ENCODE results near the gene CX3CR1.

The CX3CR1 gene

DNA sequence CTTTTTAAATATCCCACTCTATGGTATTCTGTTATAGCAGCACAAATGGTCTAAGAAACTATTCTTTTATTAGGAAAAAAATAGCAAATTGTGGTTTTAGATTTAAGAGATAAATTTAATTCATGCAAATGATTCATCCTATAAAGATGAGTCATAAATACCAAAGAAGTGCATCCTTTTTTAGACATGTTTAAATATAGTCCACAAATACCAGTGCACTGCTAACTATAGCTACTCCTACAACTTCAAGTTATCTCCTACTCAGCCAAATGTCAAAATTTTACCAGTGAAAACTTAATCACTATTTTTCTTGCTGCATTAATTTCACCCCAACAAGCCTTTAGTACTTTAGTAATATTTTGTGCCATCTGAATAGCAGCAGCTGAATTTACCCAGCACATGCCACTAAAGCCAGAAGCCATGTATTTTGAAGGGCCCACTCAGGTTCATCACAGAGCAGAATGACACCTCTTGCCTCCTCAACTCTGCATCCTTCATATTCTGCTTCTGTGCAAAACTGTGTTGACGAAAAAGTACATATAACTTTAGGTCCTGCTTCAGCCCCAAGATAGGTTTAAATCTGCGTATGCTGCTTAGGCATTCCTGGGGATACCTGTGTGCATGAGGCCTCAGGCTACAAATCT lies 24.9 kb downstream of the CX3CR1 start:
- Histone ChIP-seq H3K4me3 (ENCODE audit: low read length) (no peak overlapping the region), H4K5ac (ENCODE audit: low read length) (no peak overlapping the region)

DNA sequence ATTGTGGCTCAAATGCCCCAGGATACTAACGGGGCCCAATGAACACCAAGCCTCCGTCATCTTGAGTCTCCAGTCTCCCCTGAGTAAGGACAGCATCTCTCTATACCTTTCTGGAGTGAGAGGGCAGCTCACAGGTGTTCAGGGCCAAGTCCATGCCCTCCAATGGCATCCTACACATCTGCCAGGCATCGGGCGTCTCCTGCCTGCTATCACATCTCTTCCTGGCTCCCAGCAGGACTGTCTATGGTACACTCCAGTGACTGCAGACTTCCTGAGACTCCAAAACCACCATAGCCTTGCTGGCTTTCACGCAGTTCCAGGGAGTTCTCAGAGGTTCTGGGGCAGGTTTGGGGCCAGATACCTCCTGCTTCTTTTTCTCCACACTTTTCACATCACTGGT lies 28.3 kb downstream of the CX3CR1 start:
- Histone ChIP-seq H3K9ac (ENCODE audit: low read length) (no peak overlapping the region), H3K4me3 (ENCODE audit: low read length) (no peak overlapping the region), H3K56ac (ENCODE audit: low read length) (no peak overlapping the region), H4K5ac (ENCODE audit: low read length) (no peak overlapping the region), H3K23ac (ENCODE audit: low read length) (no peak overlapping the region), H2BK120ac (ENCODE audit: low read depth, low read length) (no peak overlapping the region), H3K79me1 (ENCODE audit: low read length) (no peaks in the 10 kb centered on the region), H3K4me2 (ENCODE audit: low read length) (no peak overlapping the region), H3K4ac (ENCODE audit: low read depth, low read length) (no peak overlapping the region), H3K79me2 (ENCODE audit: control insufficient read depth, insufficient read depth, low read length) (no peaks in the 10 kb centered on the region), H3K36me3 (ENCODE audit: control insufficient read depth, insufficient read depth, low read length) (no peaks in the 10 kb centered on the region), H2AK5ac (ENCODE audit: low read length) (no peak overlapping the region), H2BK5ac (ENCODE audit: low read length) (no peak overlapping the region), H3K27ac (ENCODE audit: low read depth, low read length) (no peak overlapping the region), H3K27me3 (ENCODE audit: insufficient read depth, low read length, poor library complexity) (no peaks in the 10 kb centered on the region), H4K8ac (ENCODE audit: low read depth, low read length) (no peak overlapping the region), H2BK15ac (replicated peaks; ENCODE audit: low read depth) (no peak overlapping the region), H3K18ac (ENCODE audit: low read length) (no peak overlapping the region), H3K4me1 (ENCODE audit: control insufficient read depth, low read depth, low read length) (no peaks in the 10 kb centered on the region)
- DNase-seq, result no peak
- WGBS (ENCODE audit: extremely low coverage, insufficient coverage, low lambda C conversion rate), result no CpG with 5 or more reads among the region's 5 CpGs

More for the DNA sequence above, 24.9 kb downstream of the CX3CR1 start:
- H2AK5ac ChIP-seq (ENCODE audit: low read length), result no peak overlapping the region
- no peak for DNase-seq
- no peak overlapping the region for H3K23ac ChIP-seq (ENCODE audit: low read length)
- no peak overlapping the region for H3K4ac ChIP-seq (ENCODE audit: low read depth, low read length)
- H3K9ac ChIP-seq (ENCODE audit: low read length), result no peak overlapping the region
- no peak overlapping the region for H3K4me2 ChIP-seq (ENCODE audit: low read length)
- H4K8ac ChIP-seq (ENCODE audit: low read depth, low read length), result no peak overlapping the region
- no peaks in the 10 kb centered on the region for H3K27me3 ChIP-seq (ENCODE audit: insufficient read depth, low read length, poor library complexity)
- H3K18ac ChIP-seq (ENCODE audit: low read length), result no peak overlapping the region
- no peak overlapping the region for H2BK5ac ChIP-seq (ENCODE audit: low read length)
- no peaks in the 10 kb centered on the region for H3K79me1 ChIP-seq (ENCODE audit: low read length)
- no peaks in the 10 kb centered on the region for H3K4me1 ChIP-seq (ENCODE audit: control insufficient read depth, low read depth, low read length)
- no CpG with 5 or more reads among the region's 2 CpGs for WGBS (ENCODE audit: extremely low coverage, insufficient coverage, low lambda C conversion rate)
- H3K56ac ChIP-seq (ENCODE audit: low read length), result no peak overlapping the region
- no peak overlapping the region for H3K27ac ChIP-seq (ENCODE audit: low read depth, low read length)
- no peaks in the 10 kb centered on the region for H3K36me3 ChIP-seq (ENCODE audit: control insufficient read depth, insufficient read depth, low read length)
- no peaks in the 10 kb centered on the region for H3K79me2 ChIP-seq (ENCODE audit: control insufficient read depth, insufficient read depth, low read length)
- no peak overlapping the region for H2BK120ac ChIP-seq (ENCODE audit: low read depth, low read length)
- no peak overlapping the region for H2BK15ac ChIP-seq (replicated peaks; ENCODE audit: low read depth)

DNA sequence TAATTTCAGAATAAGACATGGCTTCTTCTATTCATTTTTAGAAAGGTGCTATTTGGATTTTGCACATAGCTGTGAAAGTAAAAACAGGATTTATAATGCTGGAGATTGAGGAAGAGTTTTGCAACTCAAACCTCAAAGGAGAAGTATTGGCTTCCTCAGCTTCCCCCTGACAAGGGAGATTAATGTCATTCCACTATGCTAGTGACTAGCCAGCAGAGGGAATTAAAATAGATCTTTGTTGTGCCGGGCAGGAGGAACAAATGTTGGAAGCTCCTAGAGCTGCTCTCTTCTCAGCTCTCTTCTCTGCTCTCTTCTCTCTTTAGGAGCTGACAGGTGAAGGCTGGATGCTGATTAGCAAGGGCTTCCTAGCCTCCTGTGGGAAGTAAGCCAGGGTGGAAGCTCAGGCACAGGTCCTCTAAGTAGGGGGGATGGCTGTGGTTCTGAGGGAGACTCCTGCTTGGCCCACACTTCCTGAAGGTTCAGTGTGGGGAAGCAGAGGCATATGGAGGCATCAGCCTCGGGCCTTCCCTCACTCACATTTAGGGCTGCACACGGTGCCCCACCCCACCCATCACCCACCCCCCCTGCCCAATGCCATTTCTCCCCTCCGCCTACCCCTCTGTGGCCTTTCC lies 29.6 kb downstream of the CX3CR1 start:
- Histone ChIP-seq H3K4me3 (ENCODE audit: low read length) (no peak overlapping the region), H3K23ac (ENCODE audit: low read length) (no peak overlapping the region)
- WGBS (ENCODE audit: extremely low coverage, insufficient coverage, low lambda C conversion rate), result no CpG with 5 or more reads among the region's 4 CpGs

DNA sequence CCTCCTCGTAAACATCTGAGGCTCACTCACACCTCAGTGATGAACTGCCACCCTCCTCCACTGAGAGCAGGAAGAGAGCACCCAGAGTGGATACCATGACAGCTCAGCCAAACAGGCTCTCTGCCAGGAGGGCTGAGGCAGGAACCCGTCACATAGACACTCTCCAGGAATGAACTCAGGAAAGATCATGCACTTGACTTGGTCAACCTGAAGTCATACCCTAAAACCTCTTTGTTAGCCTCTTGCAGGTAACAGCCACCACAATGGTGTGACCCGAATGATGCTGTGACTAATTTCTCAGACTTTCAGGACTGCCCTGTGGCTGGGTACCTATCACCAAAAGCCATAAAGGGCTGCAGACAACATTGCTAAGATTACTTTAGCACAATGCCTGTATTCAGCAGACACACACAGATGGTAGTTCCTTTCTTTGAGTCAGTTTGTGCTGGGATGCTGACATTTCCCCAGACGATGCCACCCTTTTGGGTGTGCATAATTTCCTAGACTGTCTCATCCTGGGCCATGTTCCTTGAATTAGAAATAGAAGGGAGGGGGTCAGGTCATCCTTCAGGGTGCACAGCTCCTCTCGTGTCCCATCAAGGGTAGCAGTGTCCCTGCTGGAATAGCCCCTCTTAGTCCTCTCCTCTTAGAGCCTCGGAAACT lies 30.3 kb downstream of the CX3CR1 start:
- Histone ChIP-seq H2BK15ac (replicated peaks; ENCODE audit: low read depth) (no peak overlapping the region), H3K79me1 (ENCODE audit: low read length) (no peaks in the 10 kb centered on the region), H4K5ac (ENCODE audit: low read length) (no peak overlapping the region), H4K8ac (ENCODE audit: low read depth, low read length) (no peak overlapping the region), H3K27ac (ENCODE audit: low read depth, low read length) (no peak overlapping the region), H3K79me2 (ENCODE audit: control insufficient read depth, insufficient read depth, low read length) (no peaks in the 10 kb centered on the region), H3K4me1 (ENCODE audit: control insufficient read depth, low read depth, low read length) (no peaks in the 10 kb centered on the region), H2BK5ac (ENCODE audit: low read length) (no peak overlapping the region), H3K36me3 (ENCODE audit: control insufficient read depth, insufficient read depth, low read length) (no peaks in the 10 kb centered on the region), H3K4me3 (ENCODE audit: low read length) (no peak overlapping the region), H2AK5ac (ENCODE audit: low read length) (no peak overlapping the region), H3K23ac (ENCODE audit: low read length) (no peak overlapping the region), H3K4ac (ENCODE audit: low read depth, low read length) (no peak overlapping the region), H3K9ac (ENCODE audit: low read length) (no peak overlapping the region), H3K56ac (ENCODE audit: low read length) (no peak overlapping the region), H2BK120ac (ENCODE audit: low read depth, low read length) (no peak overlapping the region), H3K4me2 (ENCODE audit: low read length) (no peak overlapping the region), H3K27me3 (ENCODE audit: insufficient read depth, low read length, poor library complexity) (no peaks in the 10 kb centered on the region), H3K18ac (ENCODE audit: low read length) (no peak overlapping the region)
- no peak for DNase-seq
- no CpG with 5 or more reads among the region's 6 CpGs for WGBS (ENCODE audit: extremely low coverage, insufficient coverage, low lambda C conversion rate)

More for the DNA sequence above, 29.6 kb downstream of the CX3CR1 start:
- Histone ChIP-seq H3K79me2 (ENCODE audit: control insufficient read depth, insufficient read depth, low read length) (no peaks in the 10 kb centered on the region), H3K56ac (ENCODE audit: low read length) (no peak overlapping the region), H4K8ac (ENCODE audit: low read depth, low read length) (no peak overlapping the region), H3K4me2 (ENCODE audit: low read length) (no peak overlapping the region), H3K79me1 (ENCODE audit: low read length) (no peaks in the 10 kb centered on the region), H3K4me1 (ENCODE audit: control insufficient read depth, low read depth, low read length) (no peaks in the 10 kb centered on the region), H2AK5ac (ENCODE audit: low read length) (no peak overlapping the region), H3K9ac (ENCODE audit: low read length) (no peak overlapping the region), H3K27me3 (ENCODE audit: insufficient read depth, low read length, poor library complexity) (no peaks in the 10 kb centered on the region), H3K4ac (ENCODE audit: low read depth, low read length) (no peak overlapping the region), H2BK5ac (ENCODE audit: low read length) (no peak overlapping the region), H2BK120ac (ENCODE audit: low read depth, low read length) (no peak overlapping the region), H3K27ac (ENCODE audit: low read depth, low read length) (no peak overlapping the region), H3K18ac (ENCODE audit: low read length) (no peak overlapping the region), H4K5ac (ENCODE audit: low read length) (no peak overlapping the region), H2BK15ac (replicated peaks; ENCODE audit: low read depth) (no peak overlapping the region), H3K36me3 (ENCODE audit: control insufficient read depth, insufficient read depth, low read length) (no peaks in the 10 kb centered on the region)
- no peak for DNase-seq

DNA sequence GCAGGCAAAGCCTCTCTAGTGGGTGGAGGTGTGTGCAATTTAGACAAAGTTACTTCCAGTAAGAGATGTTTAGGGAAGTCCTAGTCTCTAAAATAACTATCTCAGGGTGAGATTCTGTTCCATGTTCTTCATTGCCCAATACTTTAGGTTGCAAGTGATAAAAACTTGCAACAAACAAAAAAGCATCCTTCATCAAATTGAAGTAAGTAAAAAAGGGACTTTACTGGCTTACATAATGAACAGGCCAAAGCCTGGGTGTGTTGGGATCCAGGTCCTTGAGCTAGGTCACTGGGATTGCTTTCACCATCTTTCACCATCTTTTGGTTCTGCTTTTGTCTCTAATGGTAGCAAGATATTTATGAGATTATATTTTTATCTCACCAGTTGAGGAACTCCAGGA lies 38.3 kb downstream of the CX3CR1 start:
- Histone ChIP-seq H3K23ac (ENCODE audit: low read length) (no peak overlapping the region), H3K79me2 (ENCODE audit: control insufficient read depth, insufficient read depth, low read length) (no peaks in the 10 kb centered on the region), H3K4ac (ENCODE audit: low read depth, low read length) (no peak overlapping the region), H4K5ac (ENCODE audit: low read length) (no peak overlapping the region), H3K9ac (ENCODE audit: low read length) (no peak overlapping the region), H3K56ac (ENCODE audit: low read length) (no peak overlapping the region), H3K4me2 (ENCODE audit: low read length) (no peak overlapping the region), H3K27me3 (ENCODE audit: insufficient read depth, low read length, poor library complexity) (no peaks in the 10 kb centered on the region), H2BK120ac (ENCODE audit: low read depth, low read length) (no peak overlapping the region), H3K36me3 (ENCODE audit: control insufficient read depth, insufficient read depth, low read length) (no peaks in the 10 kb centered on the region), H4K8ac (ENCODE audit: low read depth, low read length) (no peak overlapping the region), H3K27ac (ENCODE audit: low read depth, low read length) (no peak overlapping the region), H3K18ac (ENCODE audit: low read length) (no peak overlapping the region), H2AK5ac (ENCODE audit: low read length) (no peak overlapping the region), H3K4me1 (ENCODE audit: control insufficient read depth, low read depth, low read length) (no peaks in the 10 kb centered on the region), H2BK15ac (replicated peaks; ENCODE audit: low read depth) (no peak overlapping the region), H2BK5ac (ENCODE audit: low read length) (no peak overlapping the region), H3K4me3 (ENCODE audit: low read length) (no peak overlapping the region), H3K79me1 (ENCODE audit: low read length) (no peaks in the 10 kb centered on the region)
- DNase-seq, result no peak
